Measurements from ENCODE around the gene NTM.

- no peak for TF ChIP-seq POLR2AphosphoS5 (IDR thresholded peaks at IDR 0.05; ENCODE audit: borderline replicate concordance, low read depth, low read length)
- TF ChIP-seq EZH2 (IDR thresholded peaks at IDR 0.05) = no peak
These were observed 681.9 kb downstream of the NTM start for GRCh38 chr11:132052342-132052741.
